ENCODE results near the gene CER1.
"Not testable (repeated sequence)": the region's sequence is repeated elsewhere in the genome, so short reads cannot be mapped to it uniquely, and the experiment has no call there.

The CER1 gene

DNA sequence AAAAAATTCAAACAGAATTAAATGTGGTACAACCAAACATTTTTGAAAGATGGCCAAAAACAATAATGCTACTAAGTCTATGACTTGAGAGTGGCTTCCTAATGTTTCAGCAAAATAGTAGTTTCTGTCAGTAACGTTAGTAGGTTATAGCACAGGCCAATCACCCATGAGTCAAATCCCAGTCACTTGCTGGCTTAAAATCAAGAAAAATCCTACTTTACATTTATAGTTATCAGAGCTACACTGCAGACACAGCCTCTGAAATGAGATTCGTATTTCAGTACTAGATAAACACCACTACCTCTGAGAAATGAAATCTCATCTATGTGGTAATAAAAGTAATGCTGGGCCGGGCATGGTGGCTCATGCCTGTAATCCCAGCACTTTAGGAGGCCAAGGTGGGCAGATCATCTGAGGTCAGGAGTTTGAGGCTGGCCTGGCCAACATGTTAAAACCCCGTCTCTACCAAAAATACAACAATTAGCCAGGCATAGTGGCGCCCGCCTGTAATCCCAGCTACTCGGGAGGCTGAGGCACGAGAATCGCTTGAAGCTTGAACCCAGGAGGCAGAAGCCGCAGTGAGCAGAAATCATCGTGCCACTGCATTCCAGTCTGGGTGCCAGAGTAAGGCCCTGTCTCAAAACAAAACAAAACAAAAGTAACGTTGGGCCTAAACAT lies 35.4 kb downstream of the CER1 start:
- no peak for DNase-seq (ENCODE audit: low read depth)
- TF ChIP-seq, protein P1, sequence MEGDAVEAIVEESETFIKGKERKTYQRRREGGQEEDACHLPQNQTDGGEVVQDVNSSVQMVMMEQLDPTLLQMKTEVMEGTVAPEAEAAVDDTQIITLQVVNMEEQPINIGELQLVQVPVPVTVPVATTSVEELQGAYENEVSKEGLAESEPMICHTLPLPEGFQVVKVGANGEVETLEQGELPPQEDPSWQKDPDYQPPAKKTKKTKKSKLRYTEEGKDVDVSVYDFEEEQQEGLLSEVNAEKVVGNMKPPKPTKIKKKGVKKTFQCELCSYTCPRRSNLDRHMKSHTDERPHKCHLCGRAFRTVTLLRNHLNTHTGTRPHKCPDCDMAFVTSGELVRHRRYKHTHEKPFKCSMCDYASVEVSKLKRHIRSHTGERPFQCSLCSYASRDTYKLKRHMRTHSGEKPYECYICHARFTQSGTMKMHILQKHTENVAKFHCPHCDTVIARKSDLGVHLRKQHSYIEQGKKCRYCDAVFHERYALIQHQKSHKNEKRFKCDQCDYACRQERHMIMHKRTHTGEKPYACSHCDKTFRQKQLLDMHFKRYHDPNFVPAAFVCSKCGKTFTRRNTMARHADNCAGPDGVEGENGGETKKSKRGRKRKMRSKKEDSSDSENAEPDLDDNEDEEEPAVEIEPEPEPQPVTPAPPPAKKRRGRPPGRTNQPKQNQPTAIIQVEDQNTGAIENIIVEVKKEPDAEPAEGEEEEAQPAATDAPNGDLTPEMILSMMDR (IDR thresholded peaks at IDR 0.05; ENCODE audit: insufficient read depth, low read depth, low read length, missing control alignments) = no peak
- no peak overlapping the region for H3K4me3 ChIP-seq (ENCODE audit: low read depth, low read length)

DNA sequence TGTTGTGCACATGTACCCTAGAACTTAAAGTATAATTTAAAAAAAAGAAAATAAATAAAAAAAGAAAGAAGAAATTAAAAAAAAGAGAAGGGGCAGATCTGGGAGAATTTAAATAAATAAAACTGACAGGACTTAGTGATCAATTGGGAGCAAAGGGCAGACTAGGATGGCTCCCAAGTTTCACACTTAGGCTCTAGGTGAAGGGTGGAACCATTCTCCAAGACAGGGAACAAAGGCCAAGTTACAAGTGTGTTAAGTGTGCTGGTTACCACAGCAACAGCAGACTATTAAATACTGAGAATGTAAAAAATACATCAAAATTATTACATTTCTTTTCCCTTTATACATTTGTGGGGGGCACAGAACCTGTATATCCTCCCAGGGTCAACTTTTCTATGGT lies 36.4 kb downstream of the CER1 start:
- TF ChIP-seq, protein P1 (IDR thresholded peaks at IDR 0.05; ENCODE audit: insufficient read depth, low read depth, low read length, missing control alignments) = no peak
- no peak overlapping the region for H3K4me3 ChIP-seq (ENCODE audit: low read depth, low read length)
- DNase-seq (ENCODE audit: low read depth) = no peak

DNA sequence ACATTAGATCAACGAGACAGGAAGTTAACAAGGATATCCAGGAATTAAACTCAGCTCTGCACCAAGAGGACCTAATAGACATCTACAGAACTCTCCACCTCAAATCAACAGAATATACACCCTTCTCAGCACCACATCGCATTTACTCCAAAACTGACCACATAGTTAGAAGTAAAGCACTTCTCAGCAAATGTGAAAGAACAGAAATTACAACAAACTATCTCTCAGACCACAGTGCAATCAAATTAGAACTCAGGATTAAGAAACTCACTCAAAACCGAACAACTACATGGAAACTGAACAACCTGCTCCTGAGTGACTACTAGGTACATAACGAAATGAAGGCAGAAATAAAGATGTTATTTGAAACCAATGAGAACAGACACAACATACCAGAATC lies 39.9 kb downstream of the CER1 start:
- DNase-seq (ENCODE audit: low read depth); H3K4me3 ChIP-seq (ENCODE audit: low read depth, low read length): not testable (repeated sequence)

DNA sequence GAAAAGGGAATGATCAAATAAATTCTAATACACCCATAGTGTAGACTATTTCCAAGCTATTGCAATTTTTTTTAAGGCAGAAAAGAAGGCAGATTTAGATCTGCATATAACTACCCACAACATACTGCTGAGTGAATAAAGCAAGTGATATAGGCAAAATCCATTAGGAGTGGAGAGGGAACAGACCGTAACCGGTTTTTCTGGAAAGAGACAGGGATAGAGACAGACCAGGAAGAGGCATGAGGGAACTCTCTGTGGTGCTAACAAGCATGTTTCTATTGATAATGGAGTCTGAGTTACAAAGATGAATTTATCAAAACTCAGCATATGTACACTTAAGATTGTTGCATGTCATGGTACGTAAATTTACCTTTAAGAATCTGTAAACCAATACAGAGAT lies 43.8 kb downstream of the CER1 start:
- no peak for DNase-seq (ENCODE audit: low read depth)
- H3K4me3 ChIP-seq (ENCODE audit: low read depth, low read length) = no peak overlapping the region
- TF ChIP-seq, protein P1 (IDR thresholded peaks at IDR 0.05; ENCODE audit: insufficient read depth, low read depth, low read length, missing control alignments) = no peak

DNA sequence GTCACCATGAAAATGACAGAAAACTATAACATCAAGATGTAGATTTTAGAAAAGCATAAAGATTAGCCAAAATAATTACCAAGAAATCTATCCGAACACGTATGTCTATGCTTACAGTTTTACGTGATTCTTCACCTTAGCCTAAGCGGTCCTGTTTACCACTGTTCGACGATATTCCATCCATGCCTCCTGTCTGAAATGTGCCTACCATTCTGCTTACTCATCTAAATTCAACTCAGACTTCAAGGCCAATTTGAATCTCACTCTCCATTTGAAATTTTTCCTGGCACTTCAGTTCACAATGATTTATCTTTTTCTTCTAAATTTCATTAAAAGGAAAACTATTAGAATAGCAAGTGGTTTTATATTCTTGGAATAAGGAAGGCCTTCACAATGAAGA lies 44.7 kb downstream of the CER1 start:
- DNase-seq (ENCODE audit: low read depth) = no peak
- no peak overlapping the region for H3K4me3 ChIP-seq (ENCODE audit: low read depth, low read length)
- TF ChIP-seq, protein P1 (IDR thresholded peaks at IDR 0.05; ENCODE audit: insufficient read depth, low read depth, low read length, missing control alignments) = no peak

DNA sequence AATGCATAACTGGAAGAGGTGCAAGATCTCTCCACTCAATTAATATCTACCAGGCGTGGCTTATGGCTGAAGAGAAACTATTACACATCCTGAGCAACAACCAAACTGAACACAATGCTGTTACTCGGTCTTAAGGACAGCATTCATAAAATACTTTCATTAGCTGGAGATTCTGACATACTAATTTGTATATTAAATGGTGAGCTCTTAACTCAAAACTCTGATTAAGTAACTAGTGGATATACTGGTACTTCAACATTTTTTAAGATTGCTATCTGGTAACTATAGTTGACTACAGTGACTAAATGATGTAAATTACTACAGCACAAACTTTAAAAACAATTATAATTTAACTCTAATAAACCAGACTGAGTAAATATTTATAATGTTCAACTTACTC lies 45.1 kb downstream of the CER1 start:
- TF ChIP-seq, protein P1 (IDR thresholded peaks at IDR 0.05; ENCODE audit: insufficient read depth, low read depth, low read length, missing control alignments) = no peak
- no peak overlapping the region for H3K4me3 ChIP-seq (ENCODE audit: low read depth, low read length)
- DNase-seq (ENCODE audit: low read depth) = no peak

DNA sequence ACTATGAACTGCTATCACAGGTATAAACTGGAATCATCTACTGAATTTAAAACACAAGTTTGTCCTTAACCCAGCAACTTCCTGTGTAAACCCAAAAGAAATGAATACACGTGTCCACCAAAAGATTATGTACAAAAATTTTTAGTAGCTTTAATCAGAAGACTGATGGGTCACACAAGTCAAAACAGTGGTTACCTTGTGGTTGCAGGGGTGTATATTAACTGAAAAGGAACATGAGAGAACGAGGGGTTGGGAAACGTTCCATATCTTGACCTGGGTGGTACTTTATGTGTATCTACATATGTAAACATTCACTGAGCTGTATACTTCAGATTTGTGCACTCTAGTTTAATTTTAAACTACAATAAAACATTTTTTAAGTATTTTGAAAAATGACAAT lies 47.9 kb downstream of the CER1 start:
- TF ChIP-seq, protein P1 (IDR thresholded peaks at IDR 0.05; ENCODE audit: insufficient read depth, low read depth, low read length, missing control alignments) = no peak
- no peak for DNase-seq (ENCODE audit: low read depth)
- H3K4me3 ChIP-seq (ENCODE audit: low read depth, low read length) = no peak overlapping the region
